GM10266 (cell line): Measurements from ENCODE around the gene EHD4.

Source experiments
- DNase-seq: peaks from one replicate; pipeline ENCODE4 v3.0.0; 2012; ENCODE audit errors: extremely low spot score
- CTCF ChIP-seq: IDR thresholded peaks from 2 replicates; pipeline ENCODE4 v1.5.1; 2012; ENCODE audit warnings: mild to moderate bottlenecking, low read depth; ENCODE audit not compliant: control insufficient read depth, insufficient read depth; ENCODE audit errors: missing control alignments

The EHD4 gene

GRCh38 chr15:41946970-41947369 lies 25.4 kb downstream of the EHD4 start:
- no peak for DNase-seq
- no peak for TF ChIP-seq CTCF

- no peak for TF ChIP-seq CTCF
- DNase-seq, result no peak
These were observed 26.6 kb downstream of the EHD4 start for GRCh38 chr15:41945731-41946130.

GRCh38 chr15:41945221-41945620 lies 27.1 kb downstream of the EHD4 start:
- DNase-seq, result no peak
- TF ChIP-seq CTCF, result no peak

GRCh38 chr15:41944313-41944940 lies 27.9 kb downstream of the EHD4 start:
- no peak for TF ChIP-seq CTCF
- no peak for DNase-seq

- TF ChIP-seq CTCF, result no peak
These were observed 28.6 kb downstream of the EHD4 start for GRCh38 chr15:41943543-41944312.

GRCh38 chr15:41942886-41943285 lies 29.5 kb downstream of the EHD4 start:
- TF ChIP-seq CTCF, result no peak
- DNase-seq, result no peak

More at GRCh38 chr15:41943543-41944312, 28.6 kb downstream of the EHD4 start:
- DNase-seq, result no peak
